Stimulated activated naive CD8-positive, alpha-beta T cell treated with anti-CD3 and anti-CD28 coated beads, Interleukin-15, amount 100 ng/mL, for 72 hours (primary cell): Measurements from ENCODE around the gene HS2ST1.

Experiments
- ATAC-seq: fragments of 150-1000 bp; cut with Tn5 transposase; 2 replicates; pipeline ENCODE4 v1.10.0; 2021; ENCODE audit warnings: mild to moderate bottlenecking, moderate library complexity
- DNase-seq, 2 donors: peaks; one replicate each; pipeline ENCODE4 v3.0.0; 2021 to 2022
- H3K27ac Mint-ChIP-seq, 2 donors: one replicate each; pipeline ENCODE4 v1.8.0; 2022; ENCODE audit warnings: mild to moderate bottlenecking in 2 of 2, mixed read lengths in 2 of 2, moderate library complexity in 2 of 2
- H3K27me3 Mint-ChIP-seq: one replicate; pipeline ENCODE4 v1.8.0; 2022; ENCODE audit warnings: mixed read lengths
- H3K4me1 Mint-ChIP-seq: one replicate; pipeline ENCODE4 v1.8.0; 2022; ENCODE audit warnings: mild to moderate bottlenecking, mixed read lengths
- H3K4me3 Mint-ChIP-seq, 2 donors: one replicate each; pipeline ENCODE4 v1.8.0; 2022; ENCODE audit warnings: mild to moderate bottlenecking in 2 of 2, mixed read lengths in 2 of 2, moderate library complexity in 1 of 2
- H3K9me3 Mint-ChIP-seq, 2 donors: one replicate each; pipeline ENCODE4 v1.8.0; 2022; ENCODE audit warnings: mixed read lengths in 2 of 2

Gene HS2ST1

DNA sequence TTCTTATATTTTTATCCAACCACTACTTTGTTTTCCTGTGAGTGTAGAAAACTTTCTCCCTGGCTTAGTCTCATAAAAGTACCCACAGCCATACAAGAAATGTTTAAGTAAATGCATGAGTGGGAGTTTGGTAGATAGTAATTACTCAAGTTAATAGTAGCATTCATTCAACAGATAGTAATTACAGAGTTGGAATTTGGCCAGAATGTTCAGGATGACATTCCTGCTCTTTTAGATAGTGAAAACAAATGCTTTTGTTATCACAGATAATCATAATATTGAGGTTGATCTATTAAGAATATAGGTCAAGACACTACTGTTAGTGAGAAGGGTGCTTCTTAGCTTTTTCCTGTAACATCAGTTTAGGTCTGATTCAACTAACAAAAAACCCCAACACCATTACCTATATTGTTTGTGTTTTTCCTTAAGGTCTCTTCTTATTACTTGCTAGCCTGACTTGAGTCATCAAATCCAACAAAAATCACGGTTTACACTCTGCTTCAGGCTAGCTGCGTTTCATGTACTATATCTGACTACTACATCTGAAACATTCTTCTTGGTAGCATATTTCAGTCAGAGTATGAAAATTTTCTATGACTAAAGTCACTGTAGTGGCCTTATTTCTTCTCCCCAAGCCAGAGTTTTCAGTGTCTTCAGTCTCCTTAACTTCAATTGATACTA lies 163.7 kb downstream of the HS2ST1 start:
- ATAC-seq (peak; percentile 49), DNase-seq (no peak)
- Mint-ChIP-seq H3K27ac (no peak overlapping the region), H3K4me1 (peaks cover 12% of the 10 kb centered on the region), H3K27me3 (no peaks in the 10 kb centered on the region), H3K4me3 (no peak overlapping the region), H3K9me3 (no peaks in the 10 kb centered on the region)

DNA sequence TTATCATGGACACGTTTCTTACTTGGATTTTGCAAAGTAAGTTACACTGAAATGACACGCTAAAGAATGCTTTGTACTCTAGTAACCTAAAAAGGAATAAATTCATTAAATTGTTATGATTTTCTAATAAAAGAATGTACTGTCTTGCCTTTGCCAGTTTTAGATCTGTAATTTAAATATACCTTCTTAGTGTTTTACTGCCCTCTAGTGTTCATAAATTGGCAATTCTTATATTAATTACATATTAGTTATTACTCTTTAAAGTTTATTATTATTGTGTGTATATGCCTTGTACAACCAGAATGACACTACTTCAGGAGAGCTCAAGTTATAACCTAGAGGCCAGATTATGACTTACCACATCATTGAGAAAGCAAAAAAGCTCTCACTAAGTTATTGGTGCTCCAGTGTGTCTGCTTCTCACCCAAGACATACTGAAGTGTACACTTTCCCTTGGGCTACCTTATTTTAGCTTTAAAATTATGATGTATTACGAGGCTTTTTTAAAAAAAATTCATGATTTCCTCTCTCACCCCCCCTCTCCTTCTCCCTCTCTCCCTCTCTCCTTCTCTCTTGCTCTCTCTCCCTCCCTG lies 169.9 kb downstream of the HS2ST1 start:
- no peaks in the 10 kb centered on the region for H3K9me3 Mint-ChIP-seq
- H3K27ac Mint-ChIP-seq, result no peak overlapping the region
- DNase-seq, result peak in 1 of 2 donors; percentile 2
- peaks cover 17% of the 10 kb centered on the region for H3K4me1 Mint-ChIP-seq
- no peak for ATAC-seq
- no peaks in the 10 kb centered on the region for H3K27me3 Mint-ChIP-seq
- no peak overlapping the region for H3K4me3 Mint-ChIP-seq

DNA sequence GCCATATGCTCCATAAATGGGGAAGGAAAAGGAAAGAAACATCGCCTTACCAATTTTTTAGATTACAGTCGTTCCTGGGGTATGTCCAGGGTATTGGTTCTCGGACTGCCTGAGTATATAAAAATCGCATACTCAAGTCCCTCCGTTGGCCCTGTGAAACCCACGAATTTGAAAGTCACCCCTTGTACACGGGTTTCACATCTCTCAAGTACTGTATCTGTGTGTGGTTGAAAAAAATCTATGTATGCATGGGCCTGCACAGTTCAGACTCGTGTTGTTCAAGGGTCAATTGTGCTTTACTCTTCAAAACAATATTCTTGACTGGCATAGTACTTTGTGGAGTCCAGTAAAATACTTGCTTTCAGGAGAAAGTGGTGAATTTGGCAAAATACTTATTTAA lies 171.7 kb downstream of the HS2ST1 start:
- DNase-seq, result no peak
- ATAC-seq, result no peak
- Mint-ChIP-seq H3K4me1 (peaks cover 20% of the 10 kb centered on the region), H3K27me3 (no peaks in the 10 kb centered on the region), H3K27ac (no peak overlapping the region), H3K4me3 (no peak overlapping the region), H3K9me3 (no peaks in the 10 kb centered on the region)

DNA sequence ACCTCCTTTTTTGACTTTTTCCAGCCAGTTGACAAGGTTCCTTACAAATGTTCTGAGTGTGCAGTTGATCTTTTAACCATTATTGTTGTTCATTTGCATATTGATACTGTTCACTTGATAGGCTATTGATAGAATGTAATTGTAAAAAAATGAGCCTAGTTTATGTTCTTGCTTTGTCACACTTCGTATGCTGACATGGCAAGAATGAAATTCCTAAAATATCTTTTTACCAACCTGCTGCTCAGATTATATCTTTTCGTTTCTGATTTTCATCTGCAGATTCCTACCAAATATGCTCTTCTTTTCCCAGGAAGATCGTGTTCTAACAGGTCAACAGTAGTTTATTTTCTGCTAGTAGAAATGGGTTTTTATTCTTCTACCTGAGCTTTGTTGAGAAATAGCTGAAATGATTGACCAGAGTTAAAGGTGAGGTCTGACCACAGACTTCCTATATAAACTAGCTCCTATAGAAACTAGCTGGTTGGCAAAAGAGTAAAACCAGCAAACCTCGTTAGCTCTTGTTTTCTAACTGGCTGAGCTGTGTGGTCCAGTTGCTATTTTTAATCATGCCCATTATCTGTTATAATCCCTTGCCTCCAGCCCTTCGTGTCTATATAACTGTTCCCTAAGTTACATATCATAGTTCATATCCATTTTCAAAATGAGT lies 174.8 kb downstream of the HS2ST1 start:
- Mint-ChIP-seq H3K4me3 (no peak overlapping the region), H3K9me3 (no peaks in the 10 kb centered on the region), H3K4me1 (peaks cover 7% of the 10 kb centered on the region), H3K27ac (no peak overlapping the region), H3K27me3 (no peaks in the 10 kb centered on the region)
- no peak for ATAC-seq
- DNase-seq, result no peak

DNA sequence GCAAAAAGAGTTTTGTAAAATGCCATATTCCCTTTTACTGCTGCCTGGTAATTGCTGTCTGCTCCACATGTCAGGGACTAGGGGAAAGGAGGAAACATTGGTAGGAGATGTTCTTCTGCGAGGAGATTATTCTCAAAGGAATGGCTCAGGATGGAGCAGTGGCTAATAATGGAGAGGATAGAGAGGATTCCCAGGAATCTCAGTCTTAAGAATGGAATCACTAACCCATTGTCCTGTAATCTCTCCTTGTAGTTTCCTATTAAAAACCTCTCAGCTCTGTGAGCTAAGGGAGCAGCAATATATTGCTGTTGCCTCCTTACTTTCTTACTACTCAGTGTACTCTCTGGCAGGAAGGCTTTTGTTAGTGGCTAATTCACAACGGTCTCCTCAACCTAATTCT lies 175.4 kb downstream of the HS2ST1 start:
- H3K4me1 Mint-ChIP-seq, result peaks cover 7% of the 10 kb centered on the region
- DNase-seq (no peak), ATAC-seq (no peak)
- no peak overlapping the region for H3K27ac Mint-ChIP-seq
- H3K27me3 Mint-ChIP-seq, result no peaks in the 10 kb centered on the region
- no peak overlapping the region for H3K4me3 Mint-ChIP-seq
- no peaks in the 10 kb centered on the region for H3K9me3 Mint-ChIP-seq

DNA sequence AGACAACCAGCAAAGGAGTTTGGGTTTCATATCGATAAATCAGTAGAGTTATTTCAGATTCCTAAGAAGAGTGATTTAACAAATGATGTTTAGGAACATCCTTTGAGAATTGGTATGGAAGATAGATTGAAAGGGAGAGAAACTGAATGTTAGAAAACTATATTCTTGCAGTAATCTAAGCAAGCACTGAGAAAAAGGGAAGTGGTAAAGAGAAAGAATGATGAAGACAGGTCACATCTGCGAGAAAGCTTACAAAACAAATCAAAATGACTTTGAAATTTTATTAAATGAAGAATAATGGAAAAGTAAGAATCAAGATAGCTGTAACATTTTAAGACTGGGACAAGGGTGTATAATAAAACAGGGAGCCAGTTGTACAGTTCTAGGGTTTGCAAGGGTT lies 177.0 kb downstream of the HS2ST1 start:
- H3K4me1 Mint-ChIP-seq, result peaks cover 7% of the 10 kb centered on the region
- no peaks in the 10 kb centered on the region for H3K27me3 Mint-ChIP-seq
- no peak for ATAC-seq
- H3K9me3 Mint-ChIP-seq, result no peaks in the 10 kb centered on the region
- no peak overlapping the region for H3K4me3 Mint-ChIP-seq
- no peak overlapping the region for H3K27ac Mint-ChIP-seq
- no peak for DNase-seq

DNA sequence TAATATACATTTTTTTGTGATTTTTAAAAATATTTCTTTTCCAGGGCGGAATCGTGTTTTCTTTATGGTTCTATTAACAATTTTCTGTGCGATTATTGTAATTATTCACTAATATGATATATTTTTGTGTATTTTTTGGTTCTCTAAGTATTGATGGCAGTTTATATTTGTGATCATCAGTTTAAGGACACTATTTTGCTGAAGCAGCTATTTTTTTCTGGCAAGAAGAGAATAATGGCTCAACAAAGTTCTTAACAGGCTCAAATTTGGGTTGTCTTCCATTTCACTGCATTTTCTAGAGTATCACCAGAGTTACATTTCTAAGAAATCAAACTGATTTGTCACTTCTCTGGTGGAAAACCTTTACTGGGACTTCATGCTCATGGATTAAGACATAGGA lies 178.4 kb downstream of the HS2ST1 start:
- Mint-ChIP-seq H3K27ac (no peak overlapping the region), H3K4me1 (peaks cover 7% of the 10 kb centered on the region), H3K4me3 (no peak overlapping the region), H3K9me3 (no peaks in the 10 kb centered on the region), H3K27me3 (no peaks in the 10 kb centered on the region)
- no peak for DNase-seq
- ATAC-seq, result no peak

DNA sequence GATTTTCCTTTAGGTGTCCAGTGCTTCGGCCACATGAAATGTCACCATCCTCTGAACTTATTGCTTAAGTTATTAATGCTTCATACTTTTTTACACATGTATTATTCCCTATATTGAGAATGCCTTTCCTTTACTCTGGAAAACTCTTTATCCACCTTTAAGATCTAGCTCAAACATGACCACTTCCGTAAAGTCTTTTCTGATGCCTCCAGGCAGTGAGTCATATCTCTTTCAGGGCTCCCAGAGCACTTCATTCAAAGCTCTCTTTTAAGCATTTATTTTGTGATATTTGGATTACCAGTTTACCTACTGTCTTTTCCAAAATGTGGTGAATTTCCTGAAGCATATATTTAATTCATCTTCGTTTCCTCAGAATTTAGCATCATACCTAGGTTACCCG lies 178.9 kb downstream of the HS2ST1 start:
- Mint-ChIP-seq H3K9me3 (no peaks in the 10 kb centered on the region), H3K27ac (no peak overlapping the region), H3K27me3 (no peaks in the 10 kb centered on the region), H3K4me1 (peaks cover 7% of the 10 kb centered on the region), H3K4me3 (no peak overlapping the region)
- DNase-seq (no peak), ATAC-seq (no peak)

DNA sequence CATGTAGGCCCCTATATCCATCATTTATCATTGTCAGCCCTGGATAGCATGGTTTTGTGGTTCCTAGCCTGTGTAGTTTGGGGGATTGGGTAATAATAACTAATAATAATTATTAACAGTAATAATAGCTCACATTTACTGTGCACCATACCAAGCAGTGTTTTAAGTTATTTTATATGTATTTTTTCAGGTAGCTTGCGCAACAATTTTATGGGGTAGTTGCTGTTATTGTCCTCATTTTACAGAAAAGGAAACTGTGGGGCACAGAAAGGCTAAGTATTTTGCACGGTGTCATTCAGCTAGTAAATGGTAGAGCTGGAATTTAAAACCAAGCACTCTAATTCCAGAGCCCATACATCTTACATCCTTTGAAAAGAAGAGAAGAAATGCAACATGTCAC lies 179.8 kb downstream of the HS2ST1 start:
- ATAC-seq (no peak), DNase-seq (no peak)
- Mint-ChIP-seq H3K4me3 (no peak overlapping the region), H3K27me3 (no peaks in the 10 kb centered on the region), H3K4me1 (peaks cover 4% of the 10 kb centered on the region), H3K27ac (no peak overlapping the region), H3K9me3 (no peaks in the 10 kb centered on the region)

DNA sequence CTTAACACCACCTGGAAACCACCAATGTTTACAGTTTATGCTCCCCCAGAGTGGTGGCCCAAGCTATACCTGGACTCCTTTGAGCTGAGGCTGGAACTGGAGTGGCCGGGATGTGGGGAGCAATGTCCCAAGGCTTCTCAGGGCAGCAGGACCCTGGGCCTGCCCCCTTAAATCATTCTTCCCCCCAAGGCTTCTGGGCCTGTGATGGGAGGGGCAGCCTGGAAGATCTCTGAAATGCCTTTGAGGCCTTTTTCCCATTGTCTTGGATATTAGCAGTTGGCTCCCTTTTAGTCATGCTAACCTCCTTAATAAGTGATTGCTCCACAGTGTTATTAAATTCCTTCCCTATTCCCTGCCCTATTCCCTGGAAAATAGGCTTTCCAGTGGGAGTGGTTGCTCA lies 185.8 kb downstream of the HS2ST1 start:
- no peaks in the 10 kb centered on the region for H3K4me1 Mint-ChIP-seq
- no peak for DNase-seq
- H3K9me3 Mint-ChIP-seq, result peaks cover 0 to 5% of the 10 kb centered on the region in 2 donors
- H3K4me3 Mint-ChIP-seq, result no peak overlapping the region
- ATAC-seq, result no peak
- H3K27ac Mint-ChIP-seq, result peak overlapping the region in 1 of 2 donors; percentile 90
- H3K27me3 Mint-ChIP-seq, result no peaks in the 10 kb centered on the region

DNA sequence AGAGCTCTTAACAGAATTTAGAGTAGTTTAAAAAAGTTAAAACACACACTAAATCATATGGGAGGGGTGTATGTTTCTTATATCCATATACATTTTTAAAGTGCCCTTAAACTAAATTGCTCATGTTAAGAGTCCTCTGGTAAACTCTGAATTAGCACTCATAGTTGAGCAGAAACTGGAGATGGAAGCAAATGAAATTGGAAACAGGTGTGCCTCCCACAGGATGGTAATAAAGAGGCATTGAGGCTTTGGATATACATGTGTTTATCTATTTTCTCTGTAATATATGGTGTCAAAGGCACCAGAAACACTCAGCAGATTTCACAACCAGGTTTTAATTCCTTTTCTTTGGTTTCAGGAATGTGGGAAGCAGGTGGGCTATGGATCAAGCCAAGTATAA lies 188.6 kb downstream of the HS2ST1 start:
- H3K4me1 Mint-ChIP-seq, result no peaks in the 10 kb centered on the region
- peaks cover 0 to 5% of the 10 kb centered on the region in 2 donors for H3K9me3 Mint-ChIP-seq
- ATAC-seq, result no peak
- H3K27ac Mint-ChIP-seq, result no peak overlapping the region
- H3K4me3 Mint-ChIP-seq, result no peak overlapping the region
- no peak for DNase-seq
- no peaks in the 10 kb centered on the region for H3K27me3 Mint-ChIP-seq

DNA sequence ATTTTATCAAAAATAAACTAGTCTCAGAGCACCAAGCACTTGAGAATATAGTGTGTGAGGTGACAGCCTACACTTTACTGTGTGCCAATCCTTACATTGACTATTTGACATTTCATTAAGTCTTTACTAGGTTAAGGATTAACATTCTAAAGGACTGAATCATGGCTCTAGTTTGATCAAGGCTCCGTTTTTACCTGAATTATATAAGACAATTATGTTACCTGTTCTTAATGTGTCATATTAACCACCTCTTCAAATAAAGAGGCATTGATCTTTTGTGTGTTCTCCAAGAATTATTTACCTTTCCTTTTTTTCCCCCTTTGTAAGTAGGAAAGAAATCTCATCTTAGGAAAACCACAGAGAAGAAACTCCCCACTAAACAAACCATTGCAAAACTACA lies 189.7 kb downstream of the HS2ST1 start:
- no peak overlapping the region for H3K4me3 Mint-ChIP-seq
- H3K27ac Mint-ChIP-seq, result no peak overlapping the region

DNA sequence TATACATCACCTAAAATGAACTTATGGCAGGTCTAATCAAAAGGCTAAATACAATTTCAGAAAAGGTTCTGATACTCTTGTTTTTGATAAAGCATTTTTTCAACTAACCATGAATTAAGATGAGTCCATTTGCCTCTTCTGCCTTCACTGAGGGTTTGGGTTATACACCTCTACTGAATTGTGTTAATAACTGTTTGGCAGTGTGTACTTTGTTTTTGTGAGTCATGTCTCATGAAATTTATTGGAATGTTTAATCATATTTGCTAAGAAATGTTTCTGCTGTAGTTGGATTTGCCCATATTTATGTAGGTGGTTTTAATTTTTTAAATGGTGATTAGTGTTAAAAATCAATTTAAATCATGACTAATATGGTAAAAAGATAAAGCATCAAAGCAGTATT lies 190.5 kb downstream of the HS2ST1 start:
- DNase-seq, result no peak
- Mint-ChIP-seq H3K4me3 (no peak overlapping the region), H3K27me3 (no peaks in the 10 kb centered on the region), H3K27ac (no peak overlapping the region), H3K4me1 (no peaks in the 10 kb centered on the region), H3K9me3 (peaks cover 0 to 5% of the 10 kb centered on the region in 2 donors)
- no peak for ATAC-seq

More for the DNA sequence above, 189.7 kb downstream of the HS2ST1 start:
- peaks cover 0 to 5% of the 10 kb centered on the region in 2 donors for H3K9me3 Mint-ChIP-seq
- no peaks in the 10 kb centered on the region for H3K4me1 Mint-ChIP-seq
- no peaks in the 10 kb centered on the region for H3K27me3 Mint-ChIP-seq
- no peak for ATAC-seq
- DNase-seq, result no peak

DNA sequence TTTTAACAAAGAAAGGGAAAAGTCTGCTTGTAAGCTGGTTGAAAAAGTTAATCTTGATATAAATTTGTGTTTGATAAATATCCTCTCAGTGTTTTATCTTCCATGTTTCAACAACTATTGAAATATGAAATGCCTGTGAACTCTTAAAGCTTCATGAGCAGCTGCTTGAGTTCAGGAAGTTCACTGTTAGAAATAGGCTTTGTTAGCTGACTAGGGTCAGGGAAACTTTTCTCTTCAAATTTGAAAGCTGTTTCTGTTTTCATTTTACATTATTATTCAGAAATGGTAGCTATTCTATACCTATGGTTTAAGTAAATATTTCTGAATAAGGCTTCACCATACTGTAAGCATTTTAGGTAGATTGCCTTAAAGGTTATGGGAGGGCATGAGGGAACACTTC lies 191.7 kb downstream of the HS2ST1 start:
- DNase-seq (no peak), ATAC-seq (no peak)
- H3K27ac Mint-ChIP-seq, result no peak overlapping the region
- no peak overlapping the region for H3K4me3 Mint-ChIP-seq
- peaks cover 0 to 5% of the 10 kb centered on the region in 2 donors for H3K9me3 Mint-ChIP-seq
- no peaks in the 10 kb centered on the region for H3K4me1 Mint-ChIP-seq
- no peaks in the 10 kb centered on the region for H3K27me3 Mint-ChIP-seq

DNA sequence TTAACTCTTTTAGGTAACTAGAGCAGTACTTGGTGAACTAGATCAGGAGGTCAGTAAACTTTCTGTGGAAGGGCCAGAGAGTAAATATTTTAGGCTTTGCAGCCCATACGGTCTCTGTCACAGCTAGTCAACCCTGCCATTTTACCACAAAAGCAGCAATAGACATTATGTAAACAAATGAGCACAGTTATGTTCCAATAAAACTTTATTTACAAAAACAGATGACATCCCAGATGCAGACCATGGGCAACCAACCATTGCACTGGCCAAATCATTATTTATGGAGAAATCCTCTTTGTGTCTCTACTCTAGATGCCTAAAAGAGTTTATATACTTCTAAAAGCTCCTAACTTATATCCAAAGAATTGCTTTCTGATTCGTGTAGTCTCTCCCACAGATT lies 192.4 kb downstream of the HS2ST1 start:
- DNase-seq, result no peak
- no peak overlapping the region for H3K4me3 Mint-ChIP-seq
- H3K9me3 Mint-ChIP-seq, result no peaks in the 10 kb centered on the region
- ATAC-seq, result no peak
- H3K27me3 Mint-ChIP-seq, result no peaks in the 10 kb centered on the region
- no peak overlapping the region for H3K27ac Mint-ChIP-seq
- H3K4me1 Mint-ChIP-seq, result no peaks in the 10 kb centered on the region

DNA sequence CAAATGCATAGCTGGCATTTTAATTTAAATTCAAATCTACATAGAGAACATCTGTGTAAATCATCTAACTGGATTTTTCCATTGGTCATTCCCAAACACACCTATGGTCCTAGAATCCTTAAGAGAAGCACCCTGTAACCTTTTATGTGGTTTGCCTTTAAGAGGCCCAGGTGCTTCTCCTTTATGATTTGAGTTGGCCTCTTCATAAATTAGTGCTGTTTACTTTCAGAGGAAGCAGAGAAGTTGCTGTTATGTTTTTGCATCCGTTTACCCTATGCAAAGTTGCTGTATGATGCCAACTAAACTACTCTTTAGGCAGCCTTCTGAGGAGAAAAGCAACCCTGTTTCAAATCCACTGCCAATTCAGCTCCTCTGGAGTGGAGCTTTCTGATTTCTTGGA lies 193.8 kb downstream of the HS2ST1 start:
- no peak overlapping the region for H3K4me3 Mint-ChIP-seq
- ATAC-seq (no peak), DNase-seq (no peak)
- no peaks in the 10 kb centered on the region for H3K27me3 Mint-ChIP-seq
- H3K9me3 Mint-ChIP-seq, result no peaks in the 10 kb centered on the region
- no peaks in the 10 kb centered on the region for H3K4me1 Mint-ChIP-seq
- no peak overlapping the region for H3K27ac Mint-ChIP-seq
